ENCODE results near the gene IFT122. TPM values are rescaled to one million over a fixed set of nuclear protein-coding genes. Genes with fewer than 3 reads are reported as not detected.
"Not testable (repeated sequence)": the region's sequence is repeated elsewhere in the genome, so short reads cannot be mapped to it uniquely, and the experiment has no call there.

IFT122 gene
- total RNA-seq, 2 experiments from 2014 or later: 21.6 to 37.0 TPM

GRCh38 chr3:129513705-129514104, 73.7 kb downstream of the IFT122 start:
- BruUV-seq (replicated peaks): no TSS peak
- Histone ChIP-seq H3K4me3 (ENCODE audit: low read depth, low read length, poor library complexity, severe bottlenecking) (no peak overlapping the region), H3K36me3 (ENCODE audit: insufficient read depth, low read length) (no peaks in the 10 kb centered on the region), H2AFZ (ENCODE audit: low read length) (no peak overlapping the region), H4K20me1 (ENCODE audit: insufficient read depth, low read length) (no peaks in the 10 kb centered on the region), H3K9me3 (ENCODE audit: low read length) (no peaks in the 10 kb centered on the region), H3K4me1 (ENCODE audit: insufficient read depth, low read length, poor library complexity, severe bottlenecking) (no peaks in the 10 kb centered on the region), H3K9me2 (ENCODE audit: insufficient read depth, low read length) (no peaks in the 10 kb centered on the region), H3K27ac (ENCODE audit: low read depth, low read length, poor library complexity, severe bottlenecking) (no peak overlapping the region), H3K79me2 (ENCODE audit: insufficient read depth, low read depth, low read length) (no peaks in the 10 kb centered on the region), H3K4me2 (ENCODE audit: low read length) (no peak overlapping the region)
- ChIA-PET CTCF (ENCODE audit: unreplicated experiment) (no interaction called here), POLR2A (no interaction called here)
- intact Hi-C loops (cut with micrococcal nuclease; ENCODE audit: unreplicated experiment): no loop called here
- no peak for TF ChIP-seq EZH2phosphoT487 (IDR thresholded peaks at IDR 0.05; ENCODE audit: borderline replicate concordance, low read depth, low read length)
- no peak for TF ChIP-seq CTCF (conservative IDR thresholded peaks at IDR 0.05; ENCODE audit: low read length)
- DNase-seq (ENCODE audit: low spot score): no peak

GRCh38 chr3:129514110-129514509, 74.1 kb downstream of the IFT122 start:
- no peaks in the 10 kb centered on the region for H3K9me3 ChIP-seq (ENCODE audit: low read length)
- no peaks in the 10 kb centered on the region for H3K9me2 ChIP-seq (ENCODE audit: insufficient read depth, low read length)
- no peaks in the 10 kb centered on the region for H3K79me2 ChIP-seq (ENCODE audit: insufficient read depth, low read depth, low read length)
- DNase-seq (ENCODE audit: low spot score): no peak
- ChIA-PET CTCF (ENCODE audit: unreplicated experiment) (no interaction called here), POLR2A (no interaction called here)
- TF ChIP-seq EZH2phosphoT487 (IDR thresholded peaks at IDR 0.05; ENCODE audit: borderline replicate concordance, low read depth, low read length) (no peak), CTCF (conservative IDR thresholded peaks at IDR 0.05; ENCODE audit: low read length) (no peak)
- H2AFZ ChIP-seq (ENCODE audit: low read length): no peak overlapping the region
- H3K4me1 ChIP-seq (ENCODE audit: insufficient read depth, low read length, poor library complexity, severe bottlenecking): no peaks in the 10 kb centered on the region
- no TSS peak for BruUV-seq (replicated peaks)
- intact Hi-C loops (cut with micrococcal nuclease; ENCODE audit: unreplicated experiment): no loop called here
- no peak overlapping the region for H3K4me3 ChIP-seq (ENCODE audit: low read depth, low read length, poor library complexity, severe bottlenecking)
- H4K20me1 ChIP-seq (ENCODE audit: insufficient read depth, low read length): no peaks in the 10 kb centered on the region
- H3K4me2 ChIP-seq (ENCODE audit: low read length): no peak overlapping the region
- H3K36me3 ChIP-seq (ENCODE audit: insufficient read depth, low read length): no peaks in the 10 kb centered on the region
- H3K27ac ChIP-seq (ENCODE audit: low read depth, low read length, poor library complexity, severe bottlenecking): no peak overlapping the region

DNA sequence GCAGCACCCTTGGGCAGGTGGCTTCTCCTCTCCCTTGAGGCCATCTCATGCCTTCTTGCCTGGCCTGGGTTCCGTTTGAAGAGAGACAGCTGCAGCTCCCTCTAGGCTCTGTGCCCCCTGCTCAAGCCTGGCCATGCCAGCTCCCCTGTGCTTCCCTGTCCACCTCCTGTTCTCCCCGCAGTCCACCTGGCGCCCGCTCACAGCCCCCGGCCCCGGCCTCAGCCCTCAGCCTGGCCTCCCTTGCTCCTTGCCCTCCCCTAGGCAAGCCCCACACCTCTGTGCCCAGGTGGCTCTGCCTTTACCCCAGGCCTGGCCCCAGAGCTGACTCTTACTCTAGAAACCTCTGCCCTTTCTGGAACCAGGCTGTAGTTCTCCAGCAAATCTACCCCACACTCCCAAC, 74.5 kb downstream of the IFT122 start:
- H4K20me1 ChIP-seq (ENCODE audit: insufficient read depth, low read length): no peaks in the 10 kb centered on the region
- no peaks in the 10 kb centered on the region for H3K9me3 ChIP-seq (ENCODE audit: low read length)
- no peak overlapping the region for H2AFZ ChIP-seq (ENCODE audit: low read length)
- no peaks in the 10 kb centered on the region for H3K4me1 ChIP-seq (ENCODE audit: insufficient read depth, low read length, poor library complexity, severe bottlenecking)
- no peak for TF ChIP-seq CTCF (conservative IDR thresholded peaks at IDR 0.05; ENCODE audit: low read length)
- no peak for TF ChIP-seq EZH2phosphoT487 (IDR thresholded peaks at IDR 0.05; ENCODE audit: borderline replicate concordance, low read depth, low read length)
- ChIA-PET CTCF (ENCODE audit: unreplicated experiment) (no interaction called here), POLR2A (no interaction called here)
- intact Hi-C loops (cut with micrococcal nuclease; ENCODE audit: unreplicated experiment): no loop called here
- H3K79me2 ChIP-seq (ENCODE audit: insufficient read depth, low read depth, low read length): no peaks in the 10 kb centered on the region
- no TSS peak for BruUV-seq (replicated peaks)
- no peak for DNase-seq (ENCODE audit: low spot score)
- no peak overlapping the region for H3K4me3 ChIP-seq (ENCODE audit: low read depth, low read length, poor library complexity, severe bottlenecking)
- H3K9me2 ChIP-seq (ENCODE audit: insufficient read depth, low read length): no peaks in the 10 kb centered on the region
- no peaks in the 10 kb centered on the region for H3K36me3 ChIP-seq (ENCODE audit: insufficient read depth, low read length)
- no peak overlapping the region for H3K27ac ChIP-seq (ENCODE audit: low read depth, low read length, poor library complexity, severe bottlenecking)
- no peak overlapping the region for H3K4me2 ChIP-seq (ENCODE audit: low read length)

DNA sequence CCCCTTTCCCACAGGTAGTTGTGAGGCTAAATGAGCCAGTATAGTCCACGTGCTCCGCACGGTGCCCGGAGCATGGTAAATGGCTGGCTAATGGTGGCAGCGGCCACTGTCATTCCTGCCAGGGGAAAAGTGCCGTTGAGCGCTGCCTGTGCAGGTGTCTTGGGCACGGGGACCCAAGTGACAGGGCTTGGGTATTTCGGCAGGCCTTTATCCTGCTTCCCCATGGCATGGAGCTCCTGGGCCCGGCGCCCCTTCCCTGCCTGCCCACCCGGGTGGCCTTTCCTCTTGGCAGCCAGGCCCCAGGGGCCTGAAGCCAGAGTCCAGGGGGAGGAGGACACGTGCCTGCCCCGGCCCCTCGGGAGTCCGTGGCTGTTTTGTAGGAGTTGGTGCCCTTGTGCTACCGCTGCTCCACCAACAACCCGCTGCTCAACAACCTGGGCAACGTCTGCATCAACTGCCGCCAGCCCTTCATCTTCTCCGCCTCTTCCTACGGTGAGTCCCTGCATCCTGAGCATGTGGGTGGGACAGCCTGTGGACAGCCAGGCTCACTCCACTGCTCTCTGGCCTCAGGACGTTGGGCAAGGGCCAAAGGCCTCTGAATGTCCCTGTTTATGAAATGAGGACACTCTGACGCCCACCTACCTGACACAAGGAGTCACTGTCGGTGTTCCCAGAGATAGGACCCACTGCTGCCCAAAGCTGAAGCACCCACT, 75.2 kb downstream of the IFT122 start:
- H2AFZ ChIP-seq (ENCODE audit: low read length); BruUV-seq (replicated peaks); H4K20me1 ChIP-seq (ENCODE audit: insufficient read depth, low read length); H3K4me2 ChIP-seq (ENCODE audit: low read length); H3K79me2 ChIP-seq (ENCODE audit: insufficient read depth, low read depth, low read length); H3K4me1 ChIP-seq (ENCODE audit: insufficient read depth, low read length, poor library complexity, severe bottlenecking); H3K9me3 ChIP-seq (ENCODE audit: low read length); CTCF ChIA-PET (ENCODE audit: unreplicated experiment); DNase-seq (ENCODE audit: low spot score); POLR2A ChIA-PET; H3K36me3 ChIP-seq (ENCODE audit: insufficient read depth, low read length); H3K27ac ChIP-seq (ENCODE audit: low read depth, low read length, poor library complexity, severe bottlenecking); H3K4me3 ChIP-seq (ENCODE audit: low read depth, low read length, poor library complexity, severe bottlenecking); intact Hi-C loops (cut with micrococcal nuclease; ENCODE audit: unreplicated experiment); H3K9me2 ChIP-seq (ENCODE audit: insufficient read depth, low read length): not testable (repeated sequence)
